Keratinocyte (primary cell): ENCODE data around the gene HAND1. TPM values are rescaled to one million over a fixed set of nuclear protein-coding genes. Genes with fewer than 3 reads are reported as not detected.

Experiments used
- DNase-seq: peaks from one replicate; pipeline ENCODE4 v3.0.0-alpha.2; 2011; ENCODE audit warnings: low read depth, missing footprints, low spot score
- FAIRE-seq: peaks from 2 replicates; lab custom pipeline; 2011; peaks lifted over from hg19 to GRCh38; lab: Jason Lieb, UNC
- H2AFZ ChIP-seq: 2 replicates; pipeline ENCODE4 v1.6.0; 2012; ENCODE audit warnings: low read length, control low read depth, inconsistent platforms; ENCODE audit not compliant: control insufficient read depth
- H3K27ac ChIP-seq: 2 replicates; pipeline ENCODE4 v1.5.1; 2011; ENCODE audit warnings: low read length; ENCODE audit not compliant: control insufficient read depth, insufficient read depth
- H3K27me3 ChIP-seq: 3 replicates; pipeline ENCODE4 v1.6.0; 2011; ENCODE audit warnings: low read length; ENCODE audit not compliant: control insufficient read depth, insufficient read depth; ENCODE audit errors: extremely low read depth
- H3K36me3 ChIP-seq, 2 experiments: 2 replicates in 1 of 2; 3 replicates in 1 of 2; pipeline ENCODE4 v1.5.1; 2011; ENCODE audit warnings: low read length in 2 of 2, mild to moderate bottlenecking in 1 of 2; ENCODE audit not compliant: control insufficient read depth in 2 of 2, insufficient read depth in 2 of 2; ENCODE audit errors: extremely low read depth in 1 of 2
- H3K4me1 ChIP-seq: 3 replicates; pipeline ENCODE4 v1.5.1; 2011; ENCODE audit warnings: low read length; ENCODE audit not compliant: control insufficient read depth, insufficient read depth; ENCODE audit errors: extremely low read depth
- H3K4me2 ChIP-seq: 3 replicates; pipeline ENCODE4 v1.6.0; 2011; ENCODE audit warnings: low read depth, low read length; ENCODE audit not compliant: control insufficient read depth, insufficient read depth; ENCODE audit errors: extremely low read depth
- H3K4me3 ChIP-seq, 3 experiments: fragments of 200-600 bp in 1 of 3; sonication (generic) in 1 of 3; 2 replicates in 2 of 3; 3 replicates in 1 of 3; pipeline ENCODE4 v1.5.1; 2011 to 2016; ENCODE audit warnings: low read length in 3 of 3, mild to moderate bottlenecking in 3 of 3, control low read depth in 2 of 3, inconsistent platforms in 1 of 3, low read depth in 1 of 3, mixed read lengths in 1 of 3, mixed run types in 1 of 3, moderate library complexity in 1 of 3; ENCODE audit not compliant: control insufficient read depth in 2 of 3, insufficient read depth in 2 of 3; ENCODE audit errors: extremely low read depth in 1 of 3
- H3K79me2 ChIP-seq: 2 replicates; pipeline ENCODE4 v1.6.0; 2012; ENCODE audit warnings: low read length; ENCODE audit not compliant: control insufficient read depth, insufficient read depth
- H3K9ac ChIP-seq: 3 replicates; pipeline ENCODE4 v1.6.0; 2011; ENCODE audit warnings: low read length; ENCODE audit not compliant: control insufficient read depth, insufficient read depth; ENCODE audit errors: extremely low read depth
- H3K9me1 ChIP-seq: 3 replicates; pipeline ENCODE4 v1.6.0; 2011; ENCODE audit warnings: low read length; ENCODE audit not compliant: control insufficient read depth, insufficient read depth; ENCODE audit errors: extremely low read depth
- H3K9me3 ChIP-seq: 2 replicates; pipeline ENCODE4 v1.5.1; 2012; ENCODE audit warnings: low read depth, low read length; ENCODE audit not compliant: control insufficient read depth
- H4K20me1 ChIP-seq: 3 replicates; pipeline ENCODE4 v1.6.0; 2011; ENCODE audit warnings: low read length; ENCODE audit not compliant: control insufficient read depth, insufficient read depth; ENCODE audit errors: extremely low read depth
- EZH2 ChIP-seq: IDR thresholded peaks from one replicate; pipeline ENCODE4 v1.6.1; 2012; ENCODE audit warnings: inconsistent platforms, mild to moderate bottlenecking, low read length, moderate library complexity
- dilution Hi-C: fragments of 300-500 bp; cut with MboI; formaldehyde crosslinking; loops from one replicate; pipeline ENCODE4 v1.7.0; 2020; ENCODE audit warnings: low sequenced_read_pairs; ENCODE audit not compliant: extremely low pct_ligation_motif_present
- polyA plus RNA-seq, 5 experiments: library from polyadenylated mRNA; depleted of rRNA in 3 of 5; stranded (reverse) in 3 of 5; stranded (forward) in 1 of 5; unstranded in 1 of 5; fragments of >200 nt; gene quantifications; 1 replicate in 1 of 5; 2 replicates in 3 of 5; 3 replicates in 1 of 5; pipeline versions ENCODE4 v1.2.1 to v1.2.3, GENCODE V29; 2011 to 2012; ENCODE audit warnings: missing spikeins in 2 of 5, low read depth in 1 of 5, low replicate concordance in 1 of 5
- TF ChIP-seq, protein P1 (sequence below), 3 experiments: IDR thresholded peaks in 1 of 3; conservative IDR thresholded peaks in 1 of 3; optimal IDR thresholded peaks in 1 of 3; 2 replicates in 2 of 3; 3 replicates in 1 of 3; pipeline versions ENCODE3 to v1.5.1; 2011; ENCODE audit warnings: low read length in 3 of 3, mild to moderate bottlenecking in 3 of 3, moderate library complexity in 2 of 3, control low read depth in 1 of 3, inconsistent platforms in 1 of 3; ENCODE audit not compliant: insufficient read depth in 2 of 3; ENCODE audit errors: extremely low read depth in 1 of 3

HAND1 gene
- polyA plus RNA-seq, 1 donor (not counting 4 experiments of a cell fraction or from before 2014, with no cell fraction given): not detected

DNA sequence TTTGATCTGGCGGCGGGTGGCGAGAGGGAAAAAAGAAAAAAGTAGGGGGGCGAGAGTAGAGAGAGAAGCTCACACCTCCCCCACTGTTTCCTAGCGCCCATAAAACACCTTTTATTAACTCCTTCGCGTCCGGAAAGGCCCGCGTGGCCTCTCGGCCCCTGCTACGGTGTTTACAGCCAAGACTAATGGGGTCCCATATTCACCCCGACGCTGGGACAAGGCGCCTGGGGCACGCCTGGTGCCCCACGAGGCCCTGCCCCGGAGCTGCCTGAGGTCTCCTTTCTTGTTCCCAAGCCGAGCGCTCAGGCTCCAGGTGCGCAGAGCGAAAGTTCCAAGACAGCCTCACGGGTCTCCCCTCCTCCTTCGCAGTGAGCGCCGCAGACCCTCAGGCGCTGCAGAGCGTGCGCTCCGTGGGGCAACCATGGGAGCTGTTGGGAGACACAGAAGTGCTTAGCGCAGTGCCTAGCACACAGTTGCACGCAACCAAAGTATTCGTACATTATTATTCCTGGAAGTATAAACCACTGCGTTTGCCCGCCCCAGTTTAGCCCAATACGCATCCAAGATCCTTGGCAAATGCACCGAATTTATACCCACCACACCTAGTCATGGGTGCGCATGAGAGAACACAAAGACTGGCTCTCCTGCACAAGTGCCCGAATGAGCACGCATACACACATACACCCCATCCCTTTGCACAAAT, 4.3 kb downstream of the HAND1 start:
- no peaks in the 10 kb centered on the region for H4K20me1 ChIP-seq
- no peak overlapping the region for H2AFZ ChIP-seq
- H3K4me1 ChIP-seq: peaks cover 2% of the 10 kb centered on the region
- no peaks in the 10 kb centered on the region for H3K36me3 ChIP-seq
- no peaks in the 10 kb centered on the region for H3K79me2 ChIP-seq
- H3K9me3 ChIP-seq: no peaks in the 10 kb centered on the region
- H3K4me2 ChIP-seq: peak overlapping the region; percentile 7
- no peak overlapping the region for H3K4me3 ChIP-seq
- no peak overlapping the region for H3K27ac ChIP-seq
- dilution Hi-C loops: loop anchor here (10.0 kb wide), 1 partner anchor 131 kb away; no protein-coding TSS in a partner anchor
- TF ChIP-seq, protein P1, sequence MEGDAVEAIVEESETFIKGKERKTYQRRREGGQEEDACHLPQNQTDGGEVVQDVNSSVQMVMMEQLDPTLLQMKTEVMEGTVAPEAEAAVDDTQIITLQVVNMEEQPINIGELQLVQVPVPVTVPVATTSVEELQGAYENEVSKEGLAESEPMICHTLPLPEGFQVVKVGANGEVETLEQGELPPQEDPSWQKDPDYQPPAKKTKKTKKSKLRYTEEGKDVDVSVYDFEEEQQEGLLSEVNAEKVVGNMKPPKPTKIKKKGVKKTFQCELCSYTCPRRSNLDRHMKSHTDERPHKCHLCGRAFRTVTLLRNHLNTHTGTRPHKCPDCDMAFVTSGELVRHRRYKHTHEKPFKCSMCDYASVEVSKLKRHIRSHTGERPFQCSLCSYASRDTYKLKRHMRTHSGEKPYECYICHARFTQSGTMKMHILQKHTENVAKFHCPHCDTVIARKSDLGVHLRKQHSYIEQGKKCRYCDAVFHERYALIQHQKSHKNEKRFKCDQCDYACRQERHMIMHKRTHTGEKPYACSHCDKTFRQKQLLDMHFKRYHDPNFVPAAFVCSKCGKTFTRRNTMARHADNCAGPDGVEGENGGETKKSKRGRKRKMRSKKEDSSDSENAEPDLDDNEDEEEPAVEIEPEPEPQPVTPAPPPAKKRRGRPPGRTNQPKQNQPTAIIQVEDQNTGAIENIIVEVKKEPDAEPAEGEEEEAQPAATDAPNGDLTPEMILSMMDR (optimal IDR thresholded peaks at IDR 0.05 in 1 of 3, IDR thresholded peaks at IDR 0.05 in 1 of 3, conservative IDR thresholded peaks at IDR 0.05 in 1 of 3; ENCODE audit: extremely low read depth in 1 of 3, insufficient read depth in 2 of 3, low read length in 3 of 3): no peak
- TF ChIP-seq EZH2: peak; percentile 86
- H3K9ac ChIP-seq: no peak overlapping the region
- FAIRE-seq: no peak
- H3K27me3 ChIP-seq: peaks cover 87% of the 10 kb centered on the region
- DNase-seq: no peak
- no peaks in the 10 kb centered on the region for H3K9me1 ChIP-seq

DNA sequence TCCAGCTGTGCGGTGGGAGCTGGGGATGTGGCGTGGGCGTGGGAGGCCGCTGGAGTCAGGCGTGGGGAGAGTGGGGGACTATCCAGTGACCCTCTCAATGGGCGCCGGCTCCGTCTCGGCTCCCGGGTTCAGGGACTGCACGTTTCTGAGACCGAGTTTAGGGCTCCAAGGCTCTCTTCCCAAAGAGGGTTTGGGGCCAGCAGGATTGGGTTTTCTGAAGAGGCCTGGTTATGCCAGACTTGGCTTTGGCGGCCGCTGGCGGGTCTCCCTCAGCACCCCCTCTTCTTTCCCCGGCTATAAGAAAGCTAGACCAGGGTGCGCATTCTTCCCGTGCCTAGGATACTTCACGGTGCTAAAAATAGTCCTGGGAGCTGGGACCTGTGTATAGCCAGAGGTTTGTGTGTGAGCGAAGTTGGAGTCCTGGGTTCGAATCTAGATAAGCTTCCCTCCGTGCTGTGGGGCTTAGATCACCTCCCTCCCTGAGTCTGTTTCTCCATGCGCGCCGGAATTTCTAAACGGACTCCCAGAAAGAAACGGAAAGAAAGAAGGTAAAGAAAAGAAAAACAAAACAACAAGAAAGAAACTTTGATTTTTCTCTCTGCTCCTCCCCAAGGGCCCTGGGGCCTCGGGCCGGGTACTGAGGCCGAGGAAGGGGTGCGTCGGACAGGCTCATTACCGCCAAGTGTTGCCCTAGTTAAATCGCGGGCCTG, 5.0 kb downstream of the HAND1 start:
- Histone ChIP-seq H3K9me1 (no peaks in the 10 kb centered on the region), H2AFZ (no peak overlapping the region), H3K27ac (no peak overlapping the region), H4K20me1 (no peaks in the 10 kb centered on the region), H3K4me2 (no peak overlapping the region), H3K9me3 (no peaks in the 10 kb centered on the region), H3K79me2 (no peaks in the 10 kb centered on the region), H3K9ac (no peak overlapping the region), H3K36me3 (no peaks in the 10 kb centered on the region), H3K4me3 (no peak overlapping the region), H3K27me3 (peaks cover 80% of the 10 kb centered on the region), H3K4me1 (peaks cover 2% of the 10 kb centered on the region)
- DNase-seq: no peak
- no peak for FAIRE-seq
- dilution Hi-C loops: loop anchor here (10.0 kb wide), 1 partner anchor 132 kb away; no protein-coding TSS in a partner anchor
- TF ChIP-seq EZH2: peak; percentile 69
- TF ChIP-seq, protein P1 (optimal IDR thresholded peaks at IDR 0.05 in 1 of 3, IDR thresholded peaks at IDR 0.05 in 1 of 3, conservative IDR thresholded peaks at IDR 0.05 in 1 of 3; ENCODE audit: extremely low read depth in 1 of 3, insufficient read depth in 2 of 3, low read length in 3 of 3): no peak
